ENCODE data around the gene PC. TPM values are rescaled to one million over a fixed set of nuclear protein-coding genes. Genes with fewer than 3 reads are reported as not detected.

PC gene
- total RNA-seq, 4 donors from 2014 or later = 154 to 535 (median 195) TPM

DNA sequence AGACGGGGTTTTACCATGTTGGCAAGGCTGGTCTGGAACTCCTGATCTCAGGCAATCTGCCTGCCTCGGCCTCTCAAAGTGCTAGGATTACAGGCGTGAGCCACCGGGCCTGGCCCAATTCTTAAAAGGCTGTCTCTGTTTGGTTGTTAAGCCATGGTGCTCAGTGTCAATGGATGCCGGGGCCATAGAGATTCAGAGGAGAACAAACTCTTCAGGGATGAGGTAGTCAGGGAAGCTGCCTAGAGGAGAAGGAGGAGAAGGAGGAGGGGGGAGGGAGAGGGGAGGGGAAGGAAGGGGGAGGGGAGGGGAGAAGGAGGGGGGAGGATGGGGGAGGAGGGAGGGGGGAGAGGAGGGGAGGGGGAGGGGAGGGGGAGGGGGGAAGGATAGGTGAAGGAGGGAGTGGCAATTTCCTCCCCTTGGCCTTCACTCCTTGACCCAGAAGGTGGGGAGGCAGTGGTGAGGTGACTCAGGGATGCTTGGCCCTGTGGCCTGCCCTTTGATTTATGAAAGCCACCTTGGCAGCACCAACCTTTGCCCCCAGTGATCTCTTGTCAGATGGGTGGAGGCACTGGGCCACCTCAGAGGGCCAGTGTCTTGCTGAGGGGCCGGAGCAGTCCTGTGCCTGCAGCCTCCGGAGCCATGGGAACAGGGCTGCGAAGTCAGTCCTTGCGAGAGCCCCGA, 16.7 kb upstream of the PC start, which contains the start of gene C11orf86:
C11orf86 (plus strand) TSS at position 581 of the 681 bp plus-strand sequence; CDS start at position 640, 59 bp downstream.
- TF ChIP-seq CTCF (IDR thresholded peaks at IDR 0.05; ENCODE audit: low read depth) = no peak

DNA sequence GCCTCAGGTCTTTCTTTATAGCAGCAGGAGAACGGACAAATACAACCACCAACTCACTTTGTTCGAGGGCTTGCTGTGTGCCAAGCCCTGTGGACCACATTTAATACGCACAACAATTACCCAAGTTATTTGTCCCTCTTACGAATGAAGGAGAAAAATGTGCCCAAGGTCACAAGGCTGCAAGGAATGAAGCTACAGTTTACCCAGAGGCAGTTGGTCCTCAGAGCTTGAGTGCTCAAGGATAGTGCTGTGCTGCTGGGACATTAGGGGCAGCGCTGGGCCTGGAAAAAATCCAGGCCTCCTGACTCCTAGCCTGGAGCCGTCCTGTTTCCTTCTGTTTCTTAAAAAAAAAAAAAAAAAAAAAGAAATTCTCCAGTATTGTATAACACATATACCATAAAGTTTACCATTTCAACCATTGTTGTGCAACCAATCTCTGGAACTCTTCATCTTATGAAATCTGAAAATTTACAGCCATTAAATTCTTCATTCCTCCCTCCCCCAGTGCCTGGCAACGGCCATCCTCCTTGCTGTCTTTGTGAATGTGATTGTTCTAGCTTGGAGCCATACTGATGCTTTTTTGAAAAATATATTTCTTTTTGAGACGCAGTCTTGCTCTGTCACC, 15.9 kb upstream of the PC start:
- no peak for TF ChIP-seq CTCF (IDR thresholded peaks at IDR 0.05; ENCODE audit: low read depth)

- no peak for TF ChIP-seq CTCF (IDR thresholded peaks at IDR 0.05; ENCODE audit: low read depth)
Measured at GRCh38 chr11:66971488-66971887, 13.3 kb upstream of the PC start.

GRCh38 chr11:66970807-66971442, 12.7 kb upstream of the PC start:
- no peak for TF ChIP-seq CTCF (IDR thresholded peaks at IDR 0.05; ENCODE audit: low read depth)

DNA sequence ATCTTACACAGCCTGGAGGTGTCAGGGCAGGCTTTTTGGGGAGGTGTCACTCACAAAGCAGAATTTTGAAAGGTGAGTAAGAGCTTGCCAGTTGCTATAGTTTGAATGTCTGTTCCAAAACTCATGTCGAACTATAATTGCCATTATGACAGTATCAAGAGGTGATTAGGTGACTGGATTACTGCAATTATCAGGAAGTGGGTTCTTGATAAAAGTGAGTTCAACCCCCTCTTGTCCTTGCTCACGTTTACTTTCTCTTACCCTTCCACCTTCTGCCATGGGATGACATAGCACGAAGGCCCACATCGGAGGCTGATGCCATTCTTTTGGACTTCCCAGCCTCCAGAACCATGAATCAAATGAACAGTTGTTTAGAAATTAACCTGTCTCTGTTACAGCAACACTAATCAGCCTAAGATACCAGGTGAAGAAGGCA, 12.2 kb upstream of the PC start:
- TF ChIP-seq CTCF (IDR thresholded peaks at IDR 0.05; ENCODE audit: low read depth) = no peak

- TF ChIP-seq CTCF (IDR thresholded peaks at IDR 0.05; ENCODE audit: low read depth) = no peak
Measured at GRCh38 chr11:66969584-66970225, 11.5 kb upstream of the PC start.

All from subcutaneous adipose tissue (tissue), 4 donors.